Endothelial cell of umbilical vein (primary cell): Measurements from ENCODE around the gene PLA2R1. TPM values are rescaled to one million over a fixed set of nuclear protein-coding genes. Genes with fewer than 3 reads are reported as not detected.

ENCODE experiments used
- BruUV-seq: library from RNA; stranded (reverse); fragments of 400-500 nt; replicated peaks from 2 replicates; lab custom pipeline; 2021; lab: Mats Ljungman, UMichigan
- CTCF ChIA-PET: fragments of 300-600, 350-600 bp; sonication (Branson Sonifier 250); formaldehyde crosslinking; loops from one replicate; lab custom pipeline; 2021; ENCODE audit warnings: antibody characterized with exemption, inconsistent platforms; lab: Charles Lee
- POLR2A ChIA-PET: fragments of 300-600, 350-600 bp; sonication (Branson Sonifier 250); formaldehyde crosslinking; loops from one replicate; lab custom pipeline; 2021; ENCODE audit warnings: antibody characterized with exemption, inconsistent platforms; lab: Charles Lee
- DNase-seq: peaks from one replicate; pipeline ENCODE4 v3.0.0-alpha.2; 2011; ENCODE audit warnings: low read depth, low spot score
- FAIRE-seq: peaks from 2 replicates; lab custom pipeline; 2011; peaks lifted over from hg19 to GRCh38; lab: Jason Lieb, UNC
- H2AFZ ChIP-seq: 2 replicates; pipeline ENCODE4 v1.6.0; 2012; ENCODE audit warnings: low read depth, low read length, control low read depth, inconsistent platforms
- H3K27ac ChIP-seq: 2 replicates; pipeline ENCODE4 v1.5.1; 2011; ENCODE audit warnings: low read depth, mild to moderate bottlenecking, control low read depth, low read length, moderate library complexity; ENCODE audit not compliant: insufficient read depth
- H3K27me3 ChIP-seq, 2 experiments: 2 replicates each; pipeline versions ENCODE4 v1.6.0 to v1.6.1; 2011; ENCODE audit warnings: low read length in 2 of 2, mixed read lengths in 1 of 2; ENCODE audit not compliant: control insufficient read depth in 2 of 2, insufficient read depth in 2 of 2
- H3K36me3 ChIP-seq, 2 experiments: 2 replicates in 1 of 2; 3 replicates in 1 of 2; pipeline ENCODE4 v1.5.1; 2011; ENCODE audit warnings: low read length in 2 of 2, mild to moderate bottlenecking in 1 of 2, moderate library complexity in 1 of 2; ENCODE audit not compliant: control insufficient read depth in 2 of 2, insufficient read depth in 2 of 2; ENCODE audit errors: extremely low read depth in 1 of 2
- H3K4me1 ChIP-seq: 3 replicates; pipeline ENCODE4 v1.5.1; 2011; ENCODE audit warnings: mild to moderate bottlenecking, low read length; ENCODE audit not compliant: control insufficient read depth, insufficient read depth; ENCODE audit errors: extremely low read depth
- H3K4me2 ChIP-seq: 2 replicates; pipeline ENCODE4 v1.6.1; 2011; ENCODE audit warnings: low read length, control low read depth, mixed read lengths; ENCODE audit not compliant: insufficient read depth
- H3K4me3 ChIP-seq, 3 experiments: fragments of 200-600 bp in 1 of 3; sonication (generic), shearing (Covaris generic) in 1 of 3; replicated peaks in 1 of 3; 2 replicates each; pipeline ENCODE4 v1.5.1; 2011 to 2016; ENCODE audit warnings: control low read depth in 3 of 3, low read length in 3 of 3, mild to moderate bottlenecking in 2 of 3, inconsistent platforms in 1 of 3, low read depth in 1 of 3, moderate library complexity in 1 of 3; ENCODE audit not compliant: insufficient read depth in 1 of 3
- H3K79me2 ChIP-seq: 2 replicates; pipeline ENCODE4 v1.6.0; 2012; ENCODE audit warnings: low read length, inconsistent platforms; ENCODE audit not compliant: control insufficient read depth, insufficient read depth
- H3K9ac ChIP-seq: replicated peaks from 2 replicates; pipeline ENCODE3; 2011; ENCODE audit warnings: low read length, control low read depth; ENCODE audit not compliant: insufficient read depth; ENCODE audit errors: extremely low read depth
- H3K9me1 ChIP-seq: replicated peaks from 3 replicates; pipeline ENCODE4 v1.6.0; 2011; ENCODE audit warnings: mild to moderate bottlenecking, low read length; ENCODE audit not compliant: control insufficient read depth, insufficient read depth; ENCODE audit errors: extremely low read depth
- H3K9me3 ChIP-seq: replicated peaks from 2 replicates; pipeline ENCODE4 v1.5.1; 2012; ENCODE audit warnings: low read length, inconsistent platforms; ENCODE audit not compliant: control insufficient read depth, insufficient read depth
- H4K20me1 ChIP-seq: replicated peaks from 2 replicates; pipeline ENCODE3; 2011; ENCODE audit warnings: mild to moderate bottlenecking, low read length; ENCODE audit not compliant: control insufficient read depth, insufficient read depth; ENCODE audit errors: extremely low read depth
- EZH2 ChIP-seq: IDR thresholded peaks from 2 replicates; pipeline ENCODE4 v1.6.1; 2012; ENCODE audit warnings: borderline replicate concordance, low read depth, mild to moderate bottlenecking, moderate library complexity, low read length, inconsistent platforms; ENCODE audit not compliant: severe bottlenecking
- FOS ChIP-seq: IDR thresholded peaks from 2 replicates; pipeline ENCODE4 v1.6.1; 2011; ENCODE audit warnings: mild to moderate bottlenecking, low read length, moderate library complexity, borderline replicate concordance; ENCODE audit not compliant: insufficient read depth
- JUN ChIP-seq: IDR thresholded peaks from 2 replicates; pipeline ENCODE4 v1.6.1; 2011; ENCODE audit warnings: borderline replicate concordance, low read depth; ENCODE audit not compliant: insufficient read length, insufficient read depth
- MYC ChIP-seq: IDR thresholded peaks from one replicate; pipeline ENCODE4 v1.6.1; 2011; ENCODE audit warnings: mild to moderate bottlenecking, low read depth, low read length
- POLR2AphosphoS5 ChIP-seq: IDR thresholded peaks from 2 replicates; pipeline ENCODE4 v1.6.1; 2012; ENCODE audit warnings: low read depth, mild to moderate bottlenecking, control low read depth, low read length, moderate library complexity; ENCODE audit not compliant: insufficient read depth
- dilution Hi-C: fragments of 300-500 bp; cut with MboI; formaldehyde crosslinking; loops from one replicate; pipeline ENCODE4 v1.15.0; 2019; ENCODE audit warnings: low sequenced_read_pairs; ENCODE audit not compliant: extremely low pct_ligation_motif_present
- intact Hi-C: fragments of 100-400 bp; cut with micrococcal nuclease; formaldehyde crosslinking; loops from one replicate; pipeline ENCODE4 v1.10.0; 2022
- polyA plus RNA-seq, 4 experiments: library from polyadenylated mRNA; depleted of rRNA in 3 of 4; stranded (reverse) in 3 of 4; unstranded in 1 of 4; fragments of >200 nt; gene quantifications; 2 replicates each; pipeline versions ENCODE4 v1.2.1 to v1.2.3, GENCODE V29; 2011 to 2012; ENCODE audit warnings: missing spikeins in 1 of 4
- total RNA-seq: library from RNA; stranded (reverse); gene quantifications from 2 replicates; pipeline ENCODE4 v1.2.3, GENCODE V29; 2021

Gene PLA2R1
- total and polyA plus RNA-seq, 2 donors (not counting 3 experiments of a cell fraction or from before 2014, with no cell fraction given) = 6.9 to 14.4 TPM

- intact Hi-C loops (no loop called here), dilution Hi-C loops (no loop called here)
- Histone ChIP-seq H3K9me1 (no peaks in the 10 kb centered on the region), H3K4me3 (no peak overlapping the region), H3K9me3 (no peaks in the 10 kb centered on the region), H3K4me2 (no peak overlapping the region), H3K4me1 (peaks cover 4% of the 10 kb centered on the region), H2AFZ (no peak overlapping the region), H3K27ac (no peak overlapping the region), H4K20me1 (no peaks in the 10 kb centered on the region), H3K36me3 (no peaks in the 10 kb centered on the region), H3K9ac (no peak overlapping the region), H3K27me3 (no peaks in the 10 kb centered on the region), H3K79me2 (no peaks in the 10 kb centered on the region)
- FAIRE-seq = no peak
- ChIA-PET POLR2A (no interaction called here), CTCF (interaction anchor here (0.9 kb wide), 1 partner anchor 27 kb away, joined by 3 read pairs; no protein-coding TSS in a partner anchor)
- no peak for DNase-seq
- BruUV-seq = no TSS peak
- no peak for TF ChIP-seq MYC
- TF ChIP-seq POLR2AphosphoS5 = no peak
Observed at GRCh38 chr2:159894145-159894838, 168.1 kb downstream of the PLA2R1 start.

- Histone ChIP-seq H4K20me1 (no peaks in the 10 kb centered on the region), H3K4me3 (no peak overlapping the region), H2AFZ (no peak overlapping the region), H3K9me3 (no peaks in the 10 kb centered on the region), H3K27me3 (no peaks in the 10 kb centered on the region), H3K9ac (no peak overlapping the region), H3K27ac (no peak overlapping the region), H3K79me2 (no peaks in the 10 kb centered on the region), H3K4me2 (no peak overlapping the region), H3K4me1 (peaks cover 4% of the 10 kb centered on the region), H3K36me3 (no peaks in the 10 kb centered on the region), H3K9me1 (no peaks in the 10 kb centered on the region)
- POLR2A ChIA-PET = no interaction called here
- dilution Hi-C loops = no loop called here
- CTCF ChIA-PET = interaction anchor here (1.3 to 1.8 kb wide), 2 partner anchors 8 to 16 kb away, joined by 3 to 5 read pairs; no protein-coding TSS in a partner anchor
- no peak for TF ChIP-seq JUN
- TF ChIP-seq FOS = no peak
- no peak for TF ChIP-seq MYC
- TF ChIP-seq POLR2AphosphoS5 = no peak
- no peak for TF ChIP-seq EZH2
- BruUV-seq = no TSS peak
- FAIRE-seq (no peak), DNase-seq (no peak)
- intact Hi-C loops = no loop called here
Observed at GRCh38 chr2:159892990-159893810, 169.2 kb downstream of the PLA2R1 start.
